Measurements from ENCODE around the gene SLC9A5. TPM values are rescaled to one million over a fixed set of nuclear protein-coding genes. Genes with fewer than 3 reads are reported as not detected.

SLC9A5 gene
- total and polyA plus RNA-seq, 2 donors (not counting 3 experiments of a cell fraction or from before 2014, with no cell fraction given) = 2.7 to 2.8 TPM

GRCh38 chr16:67201411-67202345, 47.1 kb upstream of the SLC9A5 start:
- Histone ChIP-seq H2AFZ (ENCODE audit: low read depth, low read length) (no peak overlapping the region), H3K9ac (replicated peaks; ENCODE audit: extremely low read depth, insufficient read depth, low read length) (no peak overlapping the region), H3K79me2 (ENCODE audit: control insufficient read depth, insufficient read depth, low read length) (peaks cover 2% of the 10 kb centered on the region), H3K36me3 (ENCODE audit: control insufficient read depth in 2 of 2, extremely low read depth in 1 of 2, insufficient read depth in 2 of 2, low read length in 2 of 2) (peaks cover 9 to 50% of the 10 kb centered on the region in 2 experiments), H3K9me1 (replicated peaks; ENCODE audit: control insufficient read depth, extremely low read depth, insufficient read depth, low read length) (no peaks in the 10 kb centered on the region), H3K4me3 (replicated peaks in 1 of 3; ENCODE audit: insufficient read depth in 1 of 3, low read depth in 1 of 3, low read length in 3 of 3) (no peak overlapping the region), H3K27me3 (ENCODE audit: control insufficient read depth in 2 of 2, insufficient read depth in 2 of 2, low read length in 2 of 2) (no peaks in the 10 kb centered on the region), H3K27ac (ENCODE audit: insufficient read depth, low read depth, low read length) (no peak overlapping the region), H4K20me1 (replicated peaks; ENCODE audit: control insufficient read depth, extremely low read depth, insufficient read depth, low read length) (no peaks in the 10 kb centered on the region), H3K4me1 (ENCODE audit: control insufficient read depth, extremely low read depth, insufficient read depth, low read length) (peaks cover 2% of the 10 kb centered on the region), H3K9me3 (replicated peaks; ENCODE audit: control insufficient read depth, insufficient read depth, low read length) (no peaks in the 10 kb centered on the region), H3K4me2 (ENCODE audit: insufficient read depth, low read length) (no peak overlapping the region)
- FAIRE-seq (no peak), DNase-seq (ENCODE audit: low read depth, low spot score) (no peak)
- BruUV-seq (replicated peaks) = no TSS peak
- dilution Hi-C loops (cut with MboI; ENCODE audit: extremely low pct_ligation_motif_present, low sequenced_read_pairs) (no loop called here), intact Hi-C loops (cut with micrococcal nuclease) (no loop called here)
- POLR2A ChIA-PET = interaction anchor here (0.6 kb wide), 2 partner anchors 56 to 137 kb away, joined by 3 read pairs; no protein-coding TSS in a partner anchor
- TF ChIP-seq, protein P1, sequence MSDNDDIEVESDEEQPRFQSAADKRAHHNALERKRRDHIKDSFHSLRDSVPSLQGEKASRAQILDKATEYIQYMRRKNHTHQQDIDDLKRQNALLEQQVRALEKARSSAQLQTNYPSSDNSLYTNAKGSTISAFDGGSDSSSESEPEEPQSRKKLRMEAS (IDR thresholded peaks at IDR 0.05; ENCODE audit: insufficient read depth, insufficient read length) = no peak
- TF ChIP-seq GATA2 (IDR thresholded peaks at IDR 0.05; ENCODE audit: insufficient read depth, insufficient read length, low read depth, low read length) = no peak
- CTCF ChIA-PET = interaction anchor here (0.9 to 1.6 kb wide), 3 partner anchors 9 to 46 kb away, joined by 3 to 6 read pairs (median 5); partner anchors contain the start of gene E2F4

DNA sequence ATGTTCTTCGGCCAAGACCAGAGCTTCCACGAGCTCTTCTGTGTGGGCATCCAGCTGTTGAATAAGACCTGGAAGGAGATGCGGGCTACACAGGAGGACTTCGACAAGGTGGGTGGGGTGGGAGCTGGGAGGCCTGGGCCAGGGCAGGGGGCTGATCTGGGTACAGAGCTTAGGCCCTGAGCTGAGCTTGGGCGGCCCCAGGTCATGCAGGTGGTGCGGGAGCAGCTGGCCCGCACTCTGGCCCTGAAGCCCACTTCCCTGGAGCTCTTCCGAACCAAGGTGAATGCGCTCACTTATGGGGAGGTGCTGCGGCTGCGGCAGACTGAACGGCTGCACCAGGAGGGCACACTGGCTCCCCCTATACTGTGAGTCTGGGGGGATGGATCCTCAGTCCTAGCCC, 46.4 kb upstream of the SLC9A5 start:
- Histone ChIP-seq H3K4me2 (ENCODE audit: insufficient read depth, low read length) (no peak overlapping the region), H3K9ac (replicated peaks; ENCODE audit: extremely low read depth, insufficient read depth, low read length) (no peak overlapping the region), H4K20me1 (replicated peaks; ENCODE audit: control insufficient read depth, extremely low read depth, insufficient read depth, low read length) (no peaks in the 10 kb centered on the region), H3K27ac (ENCODE audit: insufficient read depth, low read depth, low read length) (no peak overlapping the region), H3K36me3 (ENCODE audit: control insufficient read depth in 2 of 2, extremely low read depth in 1 of 2, insufficient read depth in 2 of 2, low read length in 2 of 2) (peaks cover 2 to 43% of the 10 kb centered on the region in 2 experiments), H3K27me3 (ENCODE audit: control insufficient read depth in 2 of 2, insufficient read depth in 2 of 2, low read length in 2 of 2) (no peaks in the 10 kb centered on the region), H3K4me3 (replicated peaks in 1 of 3; ENCODE audit: insufficient read depth in 1 of 3, low read depth in 1 of 3, low read length in 3 of 3) (no peak overlapping the region), H3K4me1 (ENCODE audit: control insufficient read depth, extremely low read depth, insufficient read depth, low read length) (peaks cover 2% of the 10 kb centered on the region), H3K9me3 (replicated peaks; ENCODE audit: control insufficient read depth, insufficient read depth, low read length) (no peaks in the 10 kb centered on the region), H3K9me1 (replicated peaks; ENCODE audit: control insufficient read depth, extremely low read depth, insufficient read depth, low read length) (no peaks in the 10 kb centered on the region), H2AFZ (ENCODE audit: low read depth, low read length) (no peak overlapping the region), H3K79me2 (ENCODE audit: control insufficient read depth, insufficient read depth, low read length) (no peaks in the 10 kb centered on the region)
- DNase-seq (ENCODE audit: low read depth, low spot score) (no peak), FAIRE-seq (no peak)
- CTCF ChIA-PET = interaction anchor here (0.9 to 1.6 kb wide), 3 partner anchors 10 to 47 kb away, joined by 3 to 6 read pairs (median 5); partner anchors contain the start of gene E2F4
- no TSS peak for BruUV-seq (replicated peaks)
- POLR2A ChIA-PET = interaction anchor here (0.6 kb wide), 1 partner anchor 56 kb away, joined by 3 read pairs; no protein-coding TSS in a partner anchor
- TF ChIP-seq, protein P2, sequence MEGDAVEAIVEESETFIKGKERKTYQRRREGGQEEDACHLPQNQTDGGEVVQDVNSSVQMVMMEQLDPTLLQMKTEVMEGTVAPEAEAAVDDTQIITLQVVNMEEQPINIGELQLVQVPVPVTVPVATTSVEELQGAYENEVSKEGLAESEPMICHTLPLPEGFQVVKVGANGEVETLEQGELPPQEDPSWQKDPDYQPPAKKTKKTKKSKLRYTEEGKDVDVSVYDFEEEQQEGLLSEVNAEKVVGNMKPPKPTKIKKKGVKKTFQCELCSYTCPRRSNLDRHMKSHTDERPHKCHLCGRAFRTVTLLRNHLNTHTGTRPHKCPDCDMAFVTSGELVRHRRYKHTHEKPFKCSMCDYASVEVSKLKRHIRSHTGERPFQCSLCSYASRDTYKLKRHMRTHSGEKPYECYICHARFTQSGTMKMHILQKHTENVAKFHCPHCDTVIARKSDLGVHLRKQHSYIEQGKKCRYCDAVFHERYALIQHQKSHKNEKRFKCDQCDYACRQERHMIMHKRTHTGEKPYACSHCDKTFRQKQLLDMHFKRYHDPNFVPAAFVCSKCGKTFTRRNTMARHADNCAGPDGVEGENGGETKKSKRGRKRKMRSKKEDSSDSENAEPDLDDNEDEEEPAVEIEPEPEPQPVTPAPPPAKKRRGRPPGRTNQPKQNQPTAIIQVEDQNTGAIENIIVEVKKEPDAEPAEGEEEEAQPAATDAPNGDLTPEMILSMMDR (IDR thresholded peaks at IDR 0.05; ENCODE audit: extremely low read depth in 1 of 2, insufficient read depth in 1 of 2, low read depth in 1 of 2, low read length in 2 of 2) = no peak
- TF ChIP-seq FOS (IDR thresholded peaks at IDR 0.05; ENCODE audit: borderline replicate concordance, insufficient read depth, low read length) (no peak), POLR2AphosphoS5 (IDR thresholded peaks at IDR 0.05; ENCODE audit: insufficient read depth, low read depth, low read length) (no peak), MYC (IDR thresholded peaks at IDR 0.05; ENCODE audit: low read depth, low read length) (no peak), JUN (IDR thresholded peaks at IDR 0.05; ENCODE audit: borderline replicate concordance, insufficient read depth, insufficient read length, low read depth) (no peak)
- TF ChIP-seq, protein P1 (IDR thresholded peaks at IDR 0.05; ENCODE audit: insufficient read depth, insufficient read length) = no peak
- intact Hi-C loops (cut with micrococcal nuclease) = no loop called here
- dilution Hi-C loops (cut with MboI; ENCODE audit: extremely low pct_ligation_motif_present, low sequenced_read_pairs) = no loop called here

Measured in endothelial cell of umbilical vein (primary cell).